CD8-positive, alpha-beta memory T cell (primary cell): ENCODE measurements around the gene LCN2. TPM values are rescaled to one million over a fixed set of nuclear protein-coding genes. Genes with fewer than 3 reads are reported as not detected.
"Not testable (repeated sequence)": the region's sequence is repeated elsewhere in the genome, so short reads cannot be mapped to it uniquely, and the experiment has no call there.

Source experiments
- CTCF ChIA-PET: fragments of 350-600 bp; sonication (Branson Sonifier 250); formaldehyde crosslinking; loops from one replicate; lab custom pipeline; 2021; ENCODE audit warnings: antibody characterized with exemption; lab: Charles Lee
- POLR2A ChIA-PET: fragments of 350-600 bp; sonication (Branson Sonifier 250); formaldehyde crosslinking; loops from one replicate; lab custom pipeline; 2021; ENCODE audit warnings: antibody characterized with exemption; lab: Charles Lee
- DNase-seq, 5 donors: peaks; one replicate each; pipeline versions ENCODE4 v3.0.0 to v3.0.0-alpha.2; 2020 to 2022; ENCODE audit warnings: mixed read lengths in 1 of 5
- H3K27ac ChIP-seq: one replicate; pipeline ENCODE4 v1.7.0; 2013; ENCODE audit warnings: low read depth, mild to moderate bottlenecking, low read length, moderate library complexity
- H3K27me3 ChIP-seq: 2 replicates; pipeline ENCODE4 v1.7.0; 2013; ENCODE audit warnings: low read length, mild to moderate bottlenecking; ENCODE audit not compliant: insufficient read depth, poor library complexity, severe bottlenecking
- H3K36me3 ChIP-seq: 2 replicates; pipeline ENCODE4 v1.7.0; 2013; ENCODE audit warnings: mild to moderate bottlenecking, low read length, moderate library complexity; ENCODE audit not compliant: insufficient read depth
- H3K4me1 ChIP-seq: 2 replicates; pipeline ENCODE4 v1.7.0; 2013; ENCODE audit warnings: mild to moderate bottlenecking, low read length, moderate library complexity; ENCODE audit not compliant: insufficient read depth
- H3K4me3 ChIP-seq: 2 replicates; pipeline ENCODE4 v1.7.0; 2013; ENCODE audit warnings: mild to moderate bottlenecking, low read length
- H3K9me3 ChIP-seq: 2 replicates; pipeline ENCODE4 v1.7.0; 2013; ENCODE audit warnings: mild to moderate bottlenecking, low read length
- H3K27ac Mint-ChIP-seq, 8 donors: one replicate each; pipeline ENCODE4 v1.8.0; 2020 to 2021; ENCODE audit warnings: mixed read lengths in 8 of 8, mild to moderate bottlenecking in 6 of 8, inconsistent platforms in 3 of 8, moderate library complexity in 3 of 8
- H3K27me3 Mint-ChIP-seq, 2 donors: one replicate each; pipeline ENCODE4 v1.8.0; 2020 to 2021; ENCODE audit warnings: mixed read lengths in 2 of 2, mild to moderate bottlenecking in 1 of 2, moderate library complexity in 1 of 2
- H3K36me3 Mint-ChIP-seq, 3 donors: one replicate each; pipeline ENCODE4 v1.8.0; 2020 to 2021; ENCODE audit warnings: mixed read lengths in 3 of 3, inconsistent platforms in 1 of 3, mild to moderate bottlenecking in 1 of 3
- H3K4me1 Mint-ChIP-seq, 3 donors: one replicate each; pipeline ENCODE4 v1.8.0; 2020 to 2021; ENCODE audit warnings: mixed read lengths in 3 of 3, inconsistent platforms in 1 of 3, mild to moderate bottlenecking in 1 of 3
- H3K4me3 Mint-ChIP-seq, 7 donors: one replicate each; pipeline ENCODE4 v1.8.0; 2020 to 2021; ENCODE audit warnings: mixed read lengths in 7 of 7, mild to moderate bottlenecking in 6 of 7, moderate library complexity in 4 of 7, inconsistent platforms in 2 of 7
- H3K9me3 Mint-ChIP-seq, 5 donors: one replicate each; pipeline ENCODE4 v1.8.0; 2020 to 2022; ENCODE audit warnings: mixed read lengths in 5 of 5, mild to moderate bottlenecking in 3 of 5, moderate library complexity in 2 of 5, inconsistent platforms in 1 of 5
- polyA plus RNA-seq: library from polyadenylated mRNA; unstranded; fragments of 300-500 nt; fragmentation: Illumina TruSeq; gene quantifications from one replicate; pipeline ENCODE4 v1.2.3, GENCODE V29; 2021
- total RNA-seq, 2 experiments: library from RNA; stranded (reverse); gene quantifications; one replicate each; pipeline ENCODE4 v1.2.3, GENCODE V29; 2021

LCN2 gene
- total and polyA plus RNA-seq, 3 experiments from 2014 or later: not detected

- H3K27ac ChIP-seq: no peak overlapping the region
- Mint-ChIP-seq H3K27me3 (no peaks in the 10 kb centered on the region), H3K4me1 (no peaks in the 10 kb centered on the region), H3K4me3 (no peak overlapping the region), H3K9me3 (peaks cover 0 to 2% (median 0%) of the 10 kb centered on the region in 5 donors), H3K27ac (peak overlapping the region in 2 of 8 donors; percentile 43 to 76), H3K36me3 (peaks cover 0 to 67% (median 15%) of the 10 kb centered on the region in 3 donors)
- ChIA-PET POLR2A (no interaction called here), CTCF (interaction anchor here (1.9 kb wide), 1 partner anchor 17 kb away, joined by 6 read pairs; no protein-coding TSS in a partner anchor)
- no peaks in the 10 kb centered on the region for H3K4me1 ChIP-seq
- no peak for DNase-seq
- no peak overlapping the region for H3K4me3 ChIP-seq
- peaks cover 37% of the 10 kb centered on the region for H3K36me3 ChIP-seq
- no peaks in the 10 kb centered on the region for H3K27me3 ChIP-seq
- H3K9me3 ChIP-seq: no peaks in the 10 kb centered on the region
These were observed 24.8 kb downstream of the LCN2 start for GRCh38 chr9:128174062-128174461.

DNA sequence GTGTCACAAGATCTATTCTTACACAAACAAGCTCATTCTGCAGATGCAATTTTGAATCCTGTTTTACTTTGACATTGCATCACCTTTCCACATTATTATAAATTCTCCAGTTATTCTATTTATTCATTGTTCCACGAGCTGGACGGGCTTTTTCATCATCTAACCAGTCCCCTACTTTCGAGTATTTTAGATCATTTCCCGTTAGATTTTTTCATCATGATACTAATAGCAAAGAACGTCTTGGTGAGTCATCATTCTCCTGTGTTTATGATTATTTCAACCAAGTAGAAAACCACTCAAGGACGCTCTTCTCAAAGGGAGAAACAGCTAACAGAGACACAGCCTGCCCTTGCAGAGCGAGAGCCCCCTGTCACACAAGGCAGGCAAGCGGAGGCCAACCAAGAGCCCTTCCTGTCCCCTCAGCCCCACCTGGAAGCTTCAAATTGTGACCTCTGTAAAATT lies 25.9 kb downstream of the LCN2 start:
- Mint-ChIP-seq H3K36me3 (peaks cover 6 to 67% (median 11%) of the 10 kb centered on the region in 3 donors), H3K27me3 (no peaks in the 10 kb centered on the region), H3K4me3 (no peak overlapping the region), H3K27ac (no peak overlapping the region), H3K4me1 (no peaks in the 10 kb centered on the region), H3K9me3 (peaks cover 0 to 4% (median 0%) of the 10 kb centered on the region in 5 donors)
- Histone ChIP-seq H3K27ac (no peak overlapping the region), H3K4me3 (no peak overlapping the region), H3K36me3 (peaks cover 34% of the 10 kb centered on the region), H3K9me3 (no peaks in the 10 kb centered on the region), H3K4me1 (no peaks in the 10 kb centered on the region), H3K27me3 (no peaks in the 10 kb centered on the region)
- ChIA-PET POLR2A (no interaction called here), CTCF (interaction anchor here (1.9 kb wide), 1 partner anchor 16 kb away, joined by 6 read pairs; no protein-coding TSS in a partner anchor)
- no peak for DNase-seq

- Mint-ChIP-seq H3K4me1 (no peaks in the 10 kb centered on the region), H3K27me3 (no peaks in the 10 kb centered on the region), H3K4me3 (no peak overlapping the region), H3K27ac (peak overlapping the region in 5 of 8 donors; percentile 26 to 57 (median 55)), H3K36me3 (peaks cover 7 to 68% (median 10%) of the 10 kb centered on the region in 3 donors), H3K9me3 (peaks cover 0 to 4% (median 0%) of the 10 kb centered on the region in 5 donors)
- H3K9me3 ChIP-seq: no peaks in the 10 kb centered on the region
- no peak overlapping the region for H3K4me3 ChIP-seq
- POLR2A ChIA-PET: no interaction called here
- H3K27ac ChIP-seq: no peak overlapping the region
- peaks cover 38% of the 10 kb centered on the region for H3K36me3 ChIP-seq
- no peaks in the 10 kb centered on the region for H3K27me3 ChIP-seq
- H3K4me1 ChIP-seq: no peaks in the 10 kb centered on the region
- CTCF ChIA-PET: interaction anchor here (1.9 kb wide), 1 partner anchor 15 kb away, joined by 6 read pairs; no protein-coding TSS in a partner anchor
- DNase-seq: no peak
These were observed 26.5 kb downstream of the LCN2 start for GRCh38 chr9:128175726-128176125.

DNA sequence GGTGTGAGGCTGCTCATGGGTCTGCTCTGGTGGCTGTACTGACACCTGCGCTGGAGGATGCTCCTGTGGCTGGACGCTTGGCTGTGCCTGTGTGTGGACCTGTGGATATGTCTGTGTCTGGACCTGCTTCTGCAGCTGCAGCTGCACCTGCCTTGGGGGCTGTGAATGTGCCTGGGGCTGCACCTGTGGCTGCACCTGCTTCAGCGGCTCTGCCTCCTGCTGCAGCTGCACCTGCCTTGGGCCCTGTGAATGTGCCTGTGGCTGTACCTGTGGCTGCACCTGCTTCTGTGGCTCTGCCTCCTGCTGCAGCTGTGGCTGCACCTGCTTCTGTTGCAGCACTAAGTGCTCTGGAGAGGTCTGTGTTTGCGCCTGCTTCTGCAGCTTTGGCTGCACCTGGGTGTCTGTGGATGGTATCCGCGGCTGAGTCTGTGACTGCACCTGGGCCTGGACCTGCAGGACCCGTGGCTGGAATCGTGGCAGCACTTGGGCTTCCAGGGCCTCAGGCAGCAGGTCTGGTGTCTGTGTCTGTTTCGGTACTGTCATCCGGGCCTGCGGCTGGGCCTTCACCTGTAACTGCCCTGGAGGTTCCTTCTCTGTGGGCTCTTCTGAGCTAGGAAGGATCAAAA lies 29.7 kb downstream of the LCN2 start:
- no peaks in the 10 kb centered on the region for H3K9me3 ChIP-seq
- no peaks in the 10 kb centered on the region for H3K27me3 Mint-ChIP-seq
- H3K4me1 Mint-ChIP-seq: peaks cover 0 to under 1% (median 0%) of the 10 kb centered on the region in 3 donors
- peaks cover 0 to 4% (median 0%) of the 10 kb centered on the region in 5 donors for H3K9me3 Mint-ChIP-seq
- no peak for DNase-seq
- ChIA-PET POLR2A (no interaction called here), CTCF (no interaction called here)
- H3K4me3 Mint-ChIP-seq: no peak overlapping the region
- H3K27me3 ChIP-seq: no peaks in the 10 kb centered on the region
- H3K27ac ChIP-seq: no peak overlapping the region
- H3K27ac Mint-ChIP-seq: no peak overlapping the region
- H3K4me3 ChIP-seq: no peak overlapping the region
- H3K4me1 ChIP-seq: no peaks in the 10 kb centered on the region
- H3K36me3 Mint-ChIP-seq: peaks cover 7 to 81% (median 10%) of the 10 kb centered on the region in 3 donors
- peaks cover 50% of the 10 kb centered on the region for H3K36me3 ChIP-seq

- no peaks in the 10 kb centered on the region for H3K27me3 ChIP-seq
- no peak overlapping the region for H3K4me3 ChIP-seq
- no peak overlapping the region for H3K27ac ChIP-seq
- H3K27me3 Mint-ChIP-seq: no peaks in the 10 kb centered on the region
- no peak for DNase-seq
- no peaks in the 10 kb centered on the region for H3K9me3 ChIP-seq
- no peak overlapping the region for H3K27ac Mint-ChIP-seq
- ChIA-PET CTCF (no interaction called here), POLR2A (no interaction called here)
- peaks cover 0 to 4% (median 0%) of the 10 kb centered on the region in 5 donors for H3K9me3 Mint-ChIP-seq
- peaks cover 0 to 4% (median 1%) of the 10 kb centered on the region in 3 donors for H3K4me1 Mint-ChIP-seq
- H3K4me3 Mint-ChIP-seq: no peak overlapping the region
- peaks cover 6 to 77% (median 7%) of the 10 kb centered on the region in 3 donors for H3K36me3 Mint-ChIP-seq
- H3K4me1 ChIP-seq: no peaks in the 10 kb centered on the region
- H3K36me3 ChIP-seq: peaks cover 50% of the 10 kb centered on the region
These were observed 30.7 kb downstream of the LCN2 start for GRCh38 chr9:128180001-128180400.

- DNase-seq: no peak
- H3K27me3 ChIP-seq: no peaks in the 10 kb centered on the region
- peaks cover 0 to 4% (median 1%) of the 10 kb centered on the region in 3 donors for H3K4me1 Mint-ChIP-seq
- H3K36me3 Mint-ChIP-seq: peaks cover 3 to 76% (median 7%) of the 10 kb centered on the region in 3 donors
- no peaks in the 10 kb centered on the region for H3K9me3 ChIP-seq
- ChIA-PET POLR2A (no interaction called here), CTCF (no interaction called here)
- no peak overlapping the region for H3K27ac ChIP-seq
- no peak overlapping the region for H3K4me3 ChIP-seq
- no peaks in the 10 kb centered on the region for H3K27me3 Mint-ChIP-seq
- H3K27ac Mint-ChIP-seq: peak overlapping the region in 1 of 8 donors; percentile 43
- no peaks in the 10 kb centered on the region for H3K4me1 ChIP-seq
- H3K9me3 Mint-ChIP-seq: peaks cover 0 to 4% (median 0%) of the 10 kb centered on the region in 5 donors
- H3K36me3 ChIP-seq: peaks cover 50% of the 10 kb centered on the region
- H3K4me3 Mint-ChIP-seq: no peak overlapping the region
These were observed 31.2 kb downstream of the LCN2 start for GRCh38 chr9:128180447-128180846.

DNA sequence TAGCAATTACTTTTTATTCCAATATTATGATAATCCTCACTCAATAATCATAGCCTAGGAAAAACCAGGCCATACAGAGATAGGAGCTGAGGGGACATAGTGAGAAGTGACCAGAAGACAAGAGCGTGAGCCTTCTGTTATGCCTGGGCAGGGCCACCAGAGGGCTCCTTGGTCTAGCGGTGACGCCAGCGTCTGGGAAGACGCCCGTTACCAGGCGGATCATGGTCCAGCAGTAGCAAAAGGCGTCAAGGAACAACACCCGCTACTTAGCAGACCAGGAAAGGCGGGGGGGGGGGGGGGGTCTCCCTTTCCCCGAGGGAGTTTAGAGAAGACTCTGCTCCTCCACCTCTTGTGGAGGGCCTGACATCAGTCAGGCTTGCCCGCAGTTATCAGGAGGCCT lies 32.2 kb downstream of the LCN2 start:
- H3K27me3 ChIP-seq, H3K4me1 ChIP-seq, H3K4me1 Mint-ChIP-seq, H3K4me3 ChIP-seq, CTCF ChIA-PET, H3K27ac ChIP-seq, H3K9me3 ChIP-seq, POLR2A ChIA-PET, H3K9me3 Mint-ChIP-seq, H3K4me3 Mint-ChIP-seq, DNase-seq, H3K27ac Mint-ChIP-seq, H3K27me3 Mint-ChIP-seq: not testable (repeated sequence)
- H3K36me3 Mint-ChIP-seq: peaks cover 3 to 75% (median 7%) of the 10 kb centered on the region in 3 donors
- H3K36me3 ChIP-seq: peaks cover 45% of the 10 kb centered on the region

DNA sequence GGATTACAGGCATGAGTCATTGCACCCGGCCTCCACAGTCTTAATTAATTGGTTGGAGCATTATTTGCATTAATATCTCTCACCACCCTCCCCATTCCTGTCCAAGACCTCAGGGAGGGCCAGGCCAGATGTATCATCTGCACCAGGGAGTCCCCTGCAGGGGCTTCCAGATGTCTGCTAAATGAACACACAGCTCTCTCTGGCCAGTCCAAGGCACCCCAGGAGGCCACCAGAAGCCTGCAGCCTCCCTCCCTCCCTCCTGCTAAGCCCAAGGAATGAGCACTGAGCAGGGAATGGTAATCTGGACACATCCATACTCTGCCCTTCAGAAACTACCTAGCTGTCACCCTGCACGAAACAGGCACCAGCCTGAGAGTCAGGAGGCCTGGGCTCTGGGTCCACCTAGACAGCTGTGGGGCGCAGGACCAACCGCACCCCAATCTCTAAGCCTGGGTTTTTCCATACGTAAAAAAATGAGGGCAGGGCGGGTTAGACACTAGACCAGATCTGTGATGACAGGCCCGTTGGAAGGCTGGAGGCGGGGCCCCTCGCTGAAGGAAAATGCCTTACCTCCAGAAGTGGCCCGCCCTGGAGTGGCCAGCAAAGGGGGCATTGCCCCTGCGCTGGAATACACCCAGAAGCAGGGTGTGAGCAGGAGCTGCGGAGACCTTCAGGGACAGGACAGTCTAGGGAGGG lies 33.8 kb downstream of the LCN2 start:
- H3K9me3 Mint-ChIP-seq: peaks cover 0 to 4% (median 0%) of the 10 kb centered on the region in 5 donors
- H3K4me3 ChIP-seq: no peak overlapping the region
- H3K27me3 Mint-ChIP-seq: no peaks in the 10 kb centered on the region
- DNase-seq: no peak
- peaks cover 4 to 77% (median 7%) of the 10 kb centered on the region in 3 donors for H3K36me3 Mint-ChIP-seq
- no peak overlapping the region for H3K4me3 Mint-ChIP-seq
- ChIA-PET CTCF (interaction anchor here (1.3 kb wide), 1 partner anchor 10 kb away, joined by 3 read pairs; no protein-coding TSS in a partner anchor), POLR2A (no interaction called here)
- H3K9me3 ChIP-seq: no peaks in the 10 kb centered on the region
- H3K4me1 Mint-ChIP-seq: peaks cover 6 to 13% (median 13%) of the 10 kb centered on the region in 3 donors
- no peaks in the 10 kb centered on the region for H3K4me1 ChIP-seq
- H3K27me3 ChIP-seq: no peaks in the 10 kb centered on the region
- H3K27ac Mint-ChIP-seq: peak overlapping the region in 1 of 8 donors; percentile 72
- H3K36me3 ChIP-seq: peaks cover 37% of the 10 kb centered on the region
- H3K27ac ChIP-seq: no peak overlapping the region
